Liver (tissue), 9 donors: ENCODE data around the gene ALDH8A1. TPM values are rescaled to one million over a fixed set of nuclear protein-coding genes. Genes with fewer than 3 reads are reported as not detected.

Experiments used
- DNase-seq: peaks from one replicate; pipeline ENCODE4 v3.0.0-alpha.2; 2017; ENCODE audit warnings: low spot score
- H3K27ac ChIP-seq, 2 donors: one replicate each; pipeline ENCODE4 v1.7.0; 2013; ENCODE audit warnings: inconsistent platforms in 2 of 2, low read length in 2 of 2, control low read depth in 1 of 2, low read depth in 1 of 2, mild to moderate bottlenecking in 1 of 2
- H3K27me3 ChIP-seq, 4 donors: one replicate each; pipeline versions ENCODE4 v1.6.1 to v1.7.0; 2013; ENCODE audit warnings: low read length in 3 of 4, inconsistent platforms in 1 of 4, mild to moderate bottlenecking in 1 of 4, moderate library complexity in 1 of 4; ENCODE audit not compliant: control insufficient read depth in 4 of 4, insufficient read depth in 4 of 4
- H3K36me3 ChIP-seq, 4 donors: one replicate each; pipeline versions ENCODE4 v1.6.1 to v1.7.0; 2013; ENCODE audit warnings: low read length in 3 of 4, mild to moderate bottlenecking in 3 of 4, low read depth in 1 of 4, moderate library complexity in 1 of 4; ENCODE audit not compliant: control insufficient read depth in 4 of 4, insufficient read depth in 3 of 4
- H3K4me1 ChIP-seq, 4 donors: one replicate each; pipeline versions ENCODE4 v1.6.1 to v1.7.0; 2013; ENCODE audit warnings: low read length in 3 of 4, mild to moderate bottlenecking in 3 of 4, moderate library complexity in 1 of 4; ENCODE audit not compliant: control insufficient read depth in 4 of 4, insufficient read depth in 4 of 4
- H3K4me3 ChIP-seq, 3 donors: one replicate each; pipeline versions ENCODE4 v1.6.1 to v1.7.0; 2013; ENCODE audit warnings: low read length in 3 of 3, control low read depth in 1 of 3, low read depth in 1 of 3, mild to moderate bottlenecking in 1 of 3
- H3K9ac ChIP-seq, 2 donors: one replicate each; pipeline ENCODE4 v1.7.0; 2013; ENCODE audit warnings: low read length in 2 of 2, mild to moderate bottlenecking in 2 of 2, moderate library complexity in 2 of 2, control low read depth in 1 of 2, low read depth in 1 of 2
- H3K9me3 ChIP-seq, 4 donors: one replicate each; pipeline versions ENCODE4 v1.6.1 to v1.7.0; 2013; ENCODE audit warnings: low read length in 3 of 4; ENCODE audit not compliant: control insufficient read depth in 4 of 4
- ATF3 ChIP-seq: IDR thresholded peaks from 2 replicates; pipeline ENCODE4 v1.6.1; 2016; ENCODE audit warnings: antibody characterized with exemption
- EGR1 ChIP-seq, 2 donors: IDR thresholded peaks; 2 replicates each; pipeline ENCODE4 v1.6.1; 2016 to 2018; ENCODE audit warnings: antibody characterized with exemption in 2 of 2, low read depth in 2 of 2
- FOXA1 ChIP-seq: IDR thresholded peaks from 2 replicates; pipeline ENCODE4 v1.6.1; 2016; ENCODE audit warnings: antibody characterized with exemption
- FOXA2 ChIP-seq: IDR thresholded peaks from 2 replicates; pipeline ENCODE4 v1.6.1; 2016; ENCODE audit warnings: antibody characterized with exemption
- GABPA ChIP-seq, 2 donors: IDR thresholded peaks in 1 of 2; conservative IDR thresholded peaks in 1 of 2; 2 replicates each; pipeline ENCODE4 v1.6.1; 2016; ENCODE audit warnings: antibody characterized with exemption in 2 of 2, mild to moderate bottlenecking in 1 of 2, moderate library complexity in 1 of 2
- HNF4A ChIP-seq, 2 donors: conservative IDR thresholded peaks; 2 replicates each; pipeline ENCODE4 v1.6.1; 2016; ENCODE audit warnings: antibody characterized with exemption in 2 of 2, mild to moderate bottlenecking in 2 of 2
- HNF4G ChIP-seq: IDR thresholded peaks from 2 replicates; pipeline ENCODE4 v1.6.1; 2016; ENCODE audit warnings: antibody characterized with exemption
- JUND ChIP-seq, 2 donors: IDR thresholded peaks; 2 replicates each; pipeline ENCODE4 v1.6.1; 2016; ENCODE audit warnings: antibody characterized with exemption in 2 of 2
- NR2F2 ChIP-seq: IDR thresholded peaks from 2 replicates; pipeline ENCODE4 v1.6.1; 2016; ENCODE audit warnings: antibody characterized with exemption
- RAD21 ChIP-seq, 2 donors: IDR thresholded peaks; 2 replicates each; pipeline ENCODE4 v1.6.1; 2016; ENCODE audit warnings: antibody characterized with exemption in 2 of 2, mild to moderate bottlenecking in 2 of 2
- RXRA ChIP-seq, 2 donors: IDR thresholded peaks; 2 replicates each; pipeline ENCODE4 v1.6.1; 2017 to 2018; ENCODE audit warnings: antibody characterized with exemption in 2 of 2, mild to moderate bottlenecking in 1 of 2
- SP1 ChIP-seq: IDR thresholded peaks from 2 replicates; pipeline ENCODE4 v1.6.1; 2018; ENCODE audit warnings: antibody characterized with exemption, mild to moderate bottlenecking
- TAF1 ChIP-seq: conservative IDR thresholded peaks from 2 replicates; pipeline ENCODE4 v1.6.1; 2016; ENCODE audit warnings: antibody characterized with exemption, mild to moderate bottlenecking
- YY1 ChIP-seq: IDR thresholded peaks from 2 replicates; pipeline ENCODE4 v1.6.1; 2016; ENCODE audit warnings: antibody characterized with exemption, mild to moderate bottlenecking
- WGBS: extraction: QIAGEN DNeasy Blood & Tissue Kit; methylation state at CpG from one replicate; pipeline ENCODE4 v1.1.7; 2013; 5-methylcytosine and 5-hydroxymethylcytosine counted together
- polyA plus RNA-seq, 2 donors: library from polyadenylated mRNA; stranded (reverse) in 1 of 2; unstranded in 1 of 2; fragments of 200-250 nt in 1 of 2; fragments of >200 nt in 1 of 2; fragmentation: Nextera tagmentation in 1 of 2; extraction: Ambion mirVana in 1 of 2; gene quantifications; one replicate each; pipeline versions ENCODE4 v1.2.1 to v1.2.3, GENCODE V29; 2013 to 2015
- total RNA-seq, 2 donors: library from RNA; depleted of rRNA; stranded (reverse); fragments of >200 nt; gene quantifications; one replicate each; pipeline ENCODE4 v1.2.3, GENCODE V29; 2014
- TF ChIP-seq, protein P1 (sequence below): IDR thresholded peaks from 2 replicates; pipeline ENCODE4 v1.6.1; 2016; ENCODE audit warnings: antibody characterized with exemption, mild to moderate bottlenecking
- TF ChIP-seq, protein P2 (sequence below): IDR thresholded peaks from 2 replicates; pipeline ENCODE4 v1.6.1; 2016; ENCODE audit warnings: antibody characterized with exemption
- TF ChIP-seq, protein P3 (sequence below): fragments of 150-350 bp; IDR thresholded peaks from 2 replicates; pipeline ENCODE4 v1.5.1; 2017; ENCODE audit warnings: improper control_type of control experiment, low read depth, low read length; ENCODE audit not compliant: missing input control
- TF ChIP-seq, protein P4 (sequence below): IDR thresholded peaks from 2 replicates; pipeline ENCODE4 v1.6.1; 2016; ENCODE audit warnings: antibody characterized with exemption
- donor health status: healthy.
- donor health status: healthy.
- donor health status: healthy.
- donor health status: healthy.
- donor health status: healthy.

ALDH8A1 gene
- total and polyA plus RNA-seq, 4 donors: 73.0 to 255 (median 107) TPM

DNA sequence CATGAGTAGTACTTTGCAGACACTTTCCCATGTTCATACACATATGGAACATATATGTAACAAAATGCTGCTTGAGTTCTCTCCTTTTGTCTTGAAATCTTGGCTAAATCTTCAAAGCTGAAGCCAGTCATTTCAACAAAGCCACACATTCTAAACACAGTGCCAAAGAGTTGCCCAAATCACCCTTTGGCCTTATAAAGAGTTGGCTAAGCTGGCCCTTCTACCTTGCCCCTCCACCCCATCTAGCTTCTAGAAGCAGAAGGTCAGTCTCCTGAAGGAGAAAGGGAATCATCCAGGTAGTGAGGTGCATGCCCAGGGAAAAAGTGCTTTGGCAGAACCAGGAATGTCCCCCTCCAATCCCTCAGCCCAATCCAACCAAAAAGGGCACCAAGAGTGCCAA is 58.3 kb downstream of the ALDH8A1 start:
- Histone ChIP-seq H3K9ac (no peak overlapping the region), H3K4me3 (no peak overlapping the region), H3K9me3 (peaks cover 0 to 3% (median 0%) of the 10 kb centered on the region in 4 donors), H3K36me3 (no peaks in the 10 kb centered on the region), H3K27ac (no peak overlapping the region), H3K27me3 (no peaks in the 10 kb centered on the region), H3K4me1 (peaks cover 0 to 16% (median 16%) of the 10 kb centered on the region in 4 donors)
- peak; percentile 22 for TF ChIP-seq SP1
- TF ChIP-seq RXRA (IDR thresholded peaks at IDR 0.05): peak; percentile 20 to 24
- no peak for TF ChIP-seq FOXA2
- TF ChIP-seq HNF4G: peak; percentile 45
- TF ChIP-seq GABPA (IDR thresholded peaks at IDR 0.05 in 1 of 2, conservative IDR thresholded peaks at IDR 0.05 in 1 of 2): no peak
- TF ChIP-seq HNF4A (conservative IDR thresholded peaks at IDR 0.05): peak; percentile 71 to 85
- TF ChIP-seq, protein P1, sequence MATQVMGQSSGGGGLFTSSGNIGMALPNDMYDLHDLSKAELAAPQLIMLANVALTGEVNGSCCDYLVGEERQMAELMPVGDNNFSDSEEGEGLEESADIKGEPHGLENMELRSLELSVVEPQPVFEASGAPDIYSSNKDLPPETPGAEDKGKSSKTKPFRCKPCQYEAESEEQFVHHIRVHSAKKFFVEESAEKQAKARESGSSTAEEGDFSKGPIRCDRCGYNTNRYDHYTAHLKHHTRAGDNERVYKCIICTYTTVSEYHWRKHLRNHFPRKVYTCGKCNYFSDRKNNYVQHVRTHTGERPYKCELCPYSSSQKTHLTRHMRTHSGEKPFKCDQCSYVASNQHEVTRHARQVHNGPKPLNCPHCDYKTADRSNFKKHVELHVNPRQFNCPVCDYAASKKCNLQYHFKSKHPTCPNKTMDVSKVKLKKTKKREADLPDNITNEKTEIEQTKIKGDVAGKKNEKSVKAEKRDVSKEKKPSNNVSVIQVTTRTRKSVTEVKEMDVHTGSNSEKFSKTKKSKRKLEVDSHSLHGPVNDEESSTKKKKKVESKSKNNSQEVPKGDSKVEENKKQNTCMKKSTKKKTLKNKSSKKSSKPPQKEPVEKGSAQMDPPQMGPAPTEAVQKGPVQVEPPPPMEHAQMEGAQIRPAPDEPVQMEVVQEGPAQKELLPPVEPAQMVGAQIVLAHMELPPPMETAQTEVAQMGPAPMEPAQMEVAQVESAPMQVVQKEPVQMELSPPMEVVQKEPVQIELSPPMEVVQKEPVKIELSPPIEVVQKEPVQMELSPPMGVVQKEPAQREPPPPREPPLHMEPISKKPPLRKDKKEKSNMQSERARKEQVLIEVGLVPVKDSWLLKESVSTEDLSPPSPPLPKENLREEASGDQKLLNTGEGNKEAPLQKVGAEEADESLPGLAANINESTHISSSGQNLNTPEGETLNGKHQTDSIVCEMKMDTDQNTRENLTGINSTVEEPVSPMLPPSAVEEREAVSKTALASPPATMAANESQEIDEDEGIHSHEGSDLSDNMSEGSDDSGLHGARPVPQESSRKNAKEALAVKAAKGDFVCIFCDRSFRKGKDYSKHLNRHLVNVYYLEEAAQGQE: no peak
- TF ChIP-seq RAD21 (IDR thresholded peaks at IDR 0.05): peak; percentile 11 to 33
- TF ChIP-seq, protein P2, sequence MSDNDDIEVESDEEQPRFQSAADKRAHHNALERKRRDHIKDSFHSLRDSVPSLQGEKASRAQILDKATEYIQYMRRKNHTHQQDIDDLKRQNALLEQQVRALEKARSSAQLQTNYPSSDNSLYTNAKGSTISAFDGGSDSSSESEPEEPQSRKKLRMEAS: no peak
- no peak for TF ChIP-seq FOXA1
- DNase-seq: no peak

DNA sequence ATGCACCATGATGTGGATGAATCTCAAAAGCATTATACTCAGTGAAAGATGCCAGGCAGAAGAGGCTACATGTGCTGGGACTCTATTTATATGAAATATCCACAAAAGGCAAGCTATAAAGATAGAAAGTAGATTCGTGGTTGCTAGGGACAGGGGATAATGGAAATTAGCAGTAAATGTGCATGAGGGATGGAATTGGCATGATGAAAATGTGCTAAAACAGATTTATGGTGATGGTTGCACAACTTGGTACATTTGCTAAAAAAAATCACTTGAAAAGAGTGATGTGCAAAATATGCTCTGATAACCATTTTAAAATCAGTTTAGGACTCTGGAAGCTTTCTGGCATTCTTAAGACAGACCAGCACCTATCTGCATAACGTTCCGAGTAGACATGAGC is 61.6 kb downstream of the ALDH8A1 start:
- Histone ChIP-seq H3K9ac (no peak overlapping the region), H3K9me3 (peaks cover 0 to 3% (median 0%) of the 10 kb centered on the region in 4 donors), H3K36me3 (no peaks in the 10 kb centered on the region), H3K4me1 (peaks cover 0 to 6% (median 5%) of the 10 kb centered on the region in 4 donors), H3K27me3 (no peaks in the 10 kb centered on the region), H3K27ac (no peak overlapping the region), H3K4me3 (no peak overlapping the region)
- 86% methylated on average over 3 of the region's 3 CpGs for WGBS
- DNase-seq: no peak
- TF ChIP-seq, protein P3, sequence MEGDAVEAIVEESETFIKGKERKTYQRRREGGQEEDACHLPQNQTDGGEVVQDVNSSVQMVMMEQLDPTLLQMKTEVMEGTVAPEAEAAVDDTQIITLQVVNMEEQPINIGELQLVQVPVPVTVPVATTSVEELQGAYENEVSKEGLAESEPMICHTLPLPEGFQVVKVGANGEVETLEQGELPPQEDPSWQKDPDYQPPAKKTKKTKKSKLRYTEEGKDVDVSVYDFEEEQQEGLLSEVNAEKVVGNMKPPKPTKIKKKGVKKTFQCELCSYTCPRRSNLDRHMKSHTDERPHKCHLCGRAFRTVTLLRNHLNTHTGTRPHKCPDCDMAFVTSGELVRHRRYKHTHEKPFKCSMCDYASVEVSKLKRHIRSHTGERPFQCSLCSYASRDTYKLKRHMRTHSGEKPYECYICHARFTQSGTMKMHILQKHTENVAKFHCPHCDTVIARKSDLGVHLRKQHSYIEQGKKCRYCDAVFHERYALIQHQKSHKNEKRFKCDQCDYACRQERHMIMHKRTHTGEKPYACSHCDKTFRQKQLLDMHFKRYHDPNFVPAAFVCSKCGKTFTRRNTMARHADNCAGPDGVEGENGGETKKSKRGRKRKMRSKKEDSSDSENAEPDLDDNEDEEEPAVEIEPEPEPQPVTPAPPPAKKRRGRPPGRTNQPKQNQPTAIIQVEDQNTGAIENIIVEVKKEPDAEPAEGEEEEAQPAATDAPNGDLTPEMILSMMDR: no peak
- TF ChIP-seq TAF1: no peak
- TF ChIP-seq, protein P2: no peak
- no peak for TF ChIP-seq JUND (IDR thresholded peaks at IDR 0.05)
- no peak for TF ChIP-seq NR2F2
- no peak for TF ChIP-seq HNF4G
- no peak for TF ChIP-seq YY1
- TF ChIP-seq, protein P4, sequence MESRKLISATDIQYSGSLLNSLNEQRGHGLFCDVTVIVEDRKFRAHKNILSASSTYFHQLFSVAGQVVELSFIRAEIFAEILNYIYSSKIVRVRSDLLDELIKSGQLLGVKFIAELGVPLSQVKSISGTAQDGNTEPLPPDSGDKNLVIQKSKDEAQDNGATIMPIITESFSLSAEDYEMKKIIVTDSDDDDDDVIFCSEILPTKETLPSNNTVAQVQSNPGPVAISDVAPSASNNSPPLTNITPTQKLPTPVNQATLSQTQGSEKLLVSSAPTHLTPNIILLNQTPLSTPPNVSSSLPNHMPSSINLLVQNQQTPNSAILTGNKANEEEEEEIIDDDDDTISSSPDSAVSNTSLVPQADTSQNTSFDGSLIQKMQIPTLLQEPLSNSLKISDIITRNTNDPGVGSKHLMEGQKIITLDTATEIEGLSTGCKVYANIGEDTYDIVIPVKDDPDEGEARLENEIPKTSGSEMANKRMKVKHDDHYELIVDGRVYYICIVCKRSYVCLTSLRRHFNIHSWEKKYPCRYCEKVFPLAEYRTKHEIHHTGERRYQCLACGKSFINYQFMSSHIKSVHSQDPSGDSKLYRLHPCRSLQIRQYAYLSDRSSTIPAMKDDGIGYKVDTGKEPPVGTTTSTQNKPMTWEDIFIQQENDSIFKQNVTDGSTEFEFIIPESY: no peak
- no peak for TF ChIP-seq RXRA (IDR thresholded peaks at IDR 0.05)
- TF ChIP-seq ATF3: no peak
- no peak for TF ChIP-seq FOXA2
- no peak for TF ChIP-seq GABPA (IDR thresholded peaks at IDR 0.05 in 1 of 2, conservative IDR thresholded peaks at IDR 0.05 in 1 of 2)
- no peak for TF ChIP-seq RAD21 (IDR thresholded peaks at IDR 0.05)
- no peak for TF ChIP-seq EGR1 (IDR thresholded peaks at IDR 0.05; ENCODE audit: low read depth in 2 of 2)
- TF ChIP-seq FOXA1: no peak
